ENCODE measurements around the gene SCAMP4.

The SCAMP4 gene

GRCh38 chr19:1905110-1905862, at the start of gene SCAMP4, which contains the start of gene ADAT3:
Gene SCAMP4, plus strand, starts transcription at chr19:1905399. Its CDS starts 9,621 bp downstream, at chr19:1915020.
Gene ADAT3, plus strand, starts transcription at chr19:1905399. Its CDS starts 6,649 bp downstream, at chr19:1912048.
- DNase-seq (ENCODE audit: low read depth), result peak; percentile 98

- DNase-seq (ENCODE audit: low read depth), result no peak
Observed at GRCh38 chr19:1855828-1856255, 49.4 kb upstream of the SCAMP4 start.

GRCh38 chr19:1856345-1856697, 48.9 kb upstream of the SCAMP4 start:
- no peak for DNase-seq (ENCODE audit: low read depth)

GRCh38 chr19:1856698-1857603, 48.2 kb upstream of the SCAMP4 start:
- peak; percentile 62 for DNase-seq (ENCODE audit: low read depth)

GRCh38 chr19:1857648-1858326, 47.4 kb upstream of the SCAMP4 start:
- no peak for DNase-seq (ENCODE audit: low read depth)

- no peak for DNase-seq (ENCODE audit: low read depth)
Observed at GRCh38 chr19:1858412-1859081, 46.7 kb upstream of the SCAMP4 start.

GRCh38 chr19:1859331-1859781, 45.8 kb upstream of the SCAMP4 start:
- no peak for DNase-seq (ENCODE audit: low read depth)

GRCh38 chr19:1860042-1860775, 45.0 kb upstream of the SCAMP4 start:
- peak; percentile 51 for DNase-seq (ENCODE audit: low read depth)

GRCh38 chr19:1860821-1861598, 44.2 kb upstream of the SCAMP4 start:
- DNase-seq (ENCODE audit: low read depth), result no peak

GRCh38 chr19:1861599-1862031, 43.6 kb upstream of the SCAMP4 start:
- no peak for DNase-seq (ENCODE audit: low read depth)

GRCh38 chr19:1862068-1862423, 43.2 kb upstream of the SCAMP4 start:
- DNase-seq (ENCODE audit: low read depth), result no peak

GRCh38 chr19:1862424-1863327, 42.5 kb upstream of the SCAMP4 start:
- peak; percentile 36 for DNase-seq (ENCODE audit: low read depth)

GRCh38 chr19:1863328-1863637, 41.9 kb upstream of the SCAMP4 start, which contains the start of gene KLF16:
Gene KLF16, minus strand, starts transcription at chr19:1863579. Its CDS starts 82 bp downstream, at chr19:1863497.
- no peak for DNase-seq (ENCODE audit: low read depth)

GRCh38 chr19:1863638-1864479, 41.3 kb upstream of the SCAMP4 start:
- DNase-seq (ENCODE audit: low read depth), result peak; percentile 94

- DNase-seq (ENCODE audit: low read depth), result peak; percentile 52
Observed at GRCh38 chr19:1864480-1865171, 40.6 kb upstream of the SCAMP4 start.

GRCh38 chr19:1865172-1866010, 39.8 kb upstream of the SCAMP4 start:
- DNase-seq (ENCODE audit: low read depth), result no peak

Measured in stimulated activated CD4-positive, alpha-beta T cell treated with anti-CD3 and anti-CD28 coated beads, Interleukin-2, amount 100 ng/mL, for 4 hours (primary cell).